ENCODE results near the gene COL4A2. TPM values are rescaled to one million over a fixed set of nuclear protein-coding genes. Genes with fewer than 3 reads are reported as not detected.
A peak's percentile ranks its signal among the peaks of the same experiment; 100 is the strongest.

COL4A2 gene
- total RNA-seq, 1 donor from 2014 or later: 1,414 TPM

DNA sequence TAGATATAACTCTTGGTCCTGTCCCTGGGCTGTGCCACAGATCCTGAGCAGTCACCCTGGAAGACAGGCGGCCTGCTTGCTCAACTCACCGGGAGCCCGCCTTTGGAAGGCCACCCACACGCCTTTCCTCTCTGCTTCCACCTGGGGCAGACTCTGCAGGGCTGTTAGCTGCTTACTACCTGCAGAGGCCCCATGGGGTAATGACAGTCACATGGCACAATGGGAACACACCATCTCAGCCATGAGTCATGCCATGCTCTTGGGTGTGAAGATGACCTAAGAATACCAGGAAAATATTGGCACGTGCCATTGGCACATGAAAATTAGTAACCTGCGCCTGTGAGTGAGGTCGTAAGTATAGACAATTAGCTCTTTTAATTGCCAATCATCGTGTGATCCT is 108.6 kb downstream of the COL4A2 start:
- no peaks in the 10 kb centered on the region for H4K20me1 ChIP-seq (ENCODE audit: insufficient read depth, low read length)
- no peaks in the 10 kb centered on the region for H3K9me3 ChIP-seq (ENCODE audit: insufficient read depth, low read depth, low read length)
- FAIRE-seq (no peak), DNase-seq (ENCODE audit: low read depth) (no peak)
- H3K36me3 ChIP-seq (ENCODE audit: insufficient read depth, low read length): peaks cover 27% of the 10 kb centered on the region
- no peak overlapping the region for H3K4me3 ChIP-seq (ENCODE audit: insufficient read depth, low read depth, low read length)
- H3K4me1 Mint-ChIP-seq (ENCODE audit: low read depth, unreplicated experiment): peaks cover 79% of the 10 kb centered on the region
- H3K4me2 ChIP-seq (ENCODE audit: low read length): no peak overlapping the region
- peak overlapping the region; percentile 3 for H3K27ac ChIP-seq (ENCODE audit: low read depth, low read length)
- peaks cover 40% of the 10 kb centered on the region for H3K79me2 ChIP-seq (ENCODE audit: insufficient read depth, low read length)
- no peak overlapping the region for H2AFZ ChIP-seq (ENCODE audit: low read depth, low read length)
- H3K36me3 Mint-ChIP-seq (ENCODE audit: low read depth, unreplicated experiment): peaks cover 45% of the 10 kb centered on the region
- H3K4me3 Mint-ChIP-seq (ENCODE audit: unreplicated experiment): no peak overlapping the region
- H3K27me3 ChIP-seq (ENCODE audit: insufficient read depth, low read length): no peaks in the 10 kb centered on the region
- no peaks in the 10 kb centered on the region for H3K9me3 Mint-ChIP-seq (ENCODE audit: unreplicated experiment)
- no peak for TF ChIP-seq EZH2 (IDR thresholded peaks at IDR 0.05; ENCODE audit: insufficient read depth, low read length)
- TF ChIP-seq, protein P1, sequence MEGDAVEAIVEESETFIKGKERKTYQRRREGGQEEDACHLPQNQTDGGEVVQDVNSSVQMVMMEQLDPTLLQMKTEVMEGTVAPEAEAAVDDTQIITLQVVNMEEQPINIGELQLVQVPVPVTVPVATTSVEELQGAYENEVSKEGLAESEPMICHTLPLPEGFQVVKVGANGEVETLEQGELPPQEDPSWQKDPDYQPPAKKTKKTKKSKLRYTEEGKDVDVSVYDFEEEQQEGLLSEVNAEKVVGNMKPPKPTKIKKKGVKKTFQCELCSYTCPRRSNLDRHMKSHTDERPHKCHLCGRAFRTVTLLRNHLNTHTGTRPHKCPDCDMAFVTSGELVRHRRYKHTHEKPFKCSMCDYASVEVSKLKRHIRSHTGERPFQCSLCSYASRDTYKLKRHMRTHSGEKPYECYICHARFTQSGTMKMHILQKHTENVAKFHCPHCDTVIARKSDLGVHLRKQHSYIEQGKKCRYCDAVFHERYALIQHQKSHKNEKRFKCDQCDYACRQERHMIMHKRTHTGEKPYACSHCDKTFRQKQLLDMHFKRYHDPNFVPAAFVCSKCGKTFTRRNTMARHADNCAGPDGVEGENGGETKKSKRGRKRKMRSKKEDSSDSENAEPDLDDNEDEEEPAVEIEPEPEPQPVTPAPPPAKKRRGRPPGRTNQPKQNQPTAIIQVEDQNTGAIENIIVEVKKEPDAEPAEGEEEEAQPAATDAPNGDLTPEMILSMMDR (IDR thresholded peaks at IDR 0.05; ENCODE audit: insufficient read depth, low read depth, low read length): no peak
- no peaks in the 10 kb centered on the region for H3K27me3 Mint-ChIP-seq (ENCODE audit: low read depth, unreplicated experiment)
- peaks cover 50% of the 10 kb centered on the region for H3K4me1 ChIP-seq (ENCODE audit: insufficient read depth, low read length)
- H3K9ac ChIP-seq (ENCODE audit: low read length): no peak overlapping the region
- H3K27ac Mint-ChIP-seq (ENCODE audit: unreplicated experiment): peak overlapping the region; percentile 35

DNA sequence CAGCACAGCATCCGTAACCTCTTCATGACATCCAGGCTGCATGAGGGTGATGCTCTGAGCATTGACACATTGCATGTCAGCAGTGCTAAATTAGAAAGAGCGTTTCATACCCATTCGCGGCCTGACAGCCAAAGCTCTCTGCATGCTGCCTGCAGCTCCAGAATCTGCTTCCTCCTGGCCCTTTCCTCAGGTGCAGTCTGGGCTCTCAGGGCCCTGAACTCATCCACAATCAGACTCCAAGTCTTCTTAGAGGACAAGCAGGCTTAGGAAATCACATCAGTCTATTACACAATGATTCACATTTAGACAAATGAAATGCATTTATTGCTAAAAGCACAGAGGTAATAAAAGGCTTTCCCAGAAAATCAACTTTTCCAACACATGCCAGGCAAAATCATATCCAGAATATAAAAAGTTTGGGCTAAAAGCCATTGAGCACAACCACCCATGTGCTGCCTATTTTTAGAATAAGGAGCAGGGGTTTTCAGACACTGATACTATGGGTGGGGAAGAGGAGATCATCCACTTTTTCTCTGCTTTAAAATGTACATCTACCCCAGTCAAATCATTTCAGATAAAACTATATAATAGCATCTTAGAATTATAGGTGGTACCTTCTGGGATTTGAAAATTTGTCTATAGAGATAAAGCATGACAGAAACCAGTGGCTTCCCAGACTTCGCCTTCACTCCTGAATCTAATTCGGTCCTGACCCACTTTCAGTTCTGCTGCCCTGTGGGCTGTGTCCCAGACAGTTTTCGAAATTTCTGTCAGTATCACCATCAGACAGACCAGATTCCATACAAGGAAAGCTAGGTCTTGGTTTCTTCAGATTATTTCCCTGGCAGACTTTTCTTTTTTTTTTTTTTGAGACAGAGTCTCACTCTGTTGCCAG is 109.3 kb downstream of the COL4A2 start:
- Mint-ChIP-seq H3K36me3 (ENCODE audit: low read depth, unreplicated experiment) (peaks cover 51% of the 10 kb centered on the region), H3K4me3 (ENCODE audit: unreplicated experiment) (no peak overlapping the region), H3K9me3 (ENCODE audit: unreplicated experiment) (no peaks in the 10 kb centered on the region), H3K27ac (ENCODE audit: unreplicated experiment) (peak overlapping the region; percentile 37), H3K27me3 (ENCODE audit: low read depth, unreplicated experiment) (no peaks in the 10 kb centered on the region), H3K4me1 (ENCODE audit: low read depth, unreplicated experiment) (peaks cover 79% of the 10 kb centered on the region)
- H4K20me1 ChIP-seq (ENCODE audit: insufficient read depth, low read length): no peaks in the 10 kb centered on the region
- peaks cover 50% of the 10 kb centered on the region for H3K4me1 ChIP-seq (ENCODE audit: insufficient read depth, low read length)
- H3K9me3 ChIP-seq (ENCODE audit: insufficient read depth, low read depth, low read length): no peaks in the 10 kb centered on the region
- H3K4me3 ChIP-seq (ENCODE audit: insufficient read depth, low read depth, low read length): no peak overlapping the region
- H3K79me2 ChIP-seq (ENCODE audit: insufficient read depth, low read length): peaks cover 38% of the 10 kb centered on the region
- H3K9ac ChIP-seq (ENCODE audit: low read length): no peak overlapping the region
- no peak overlapping the region for H3K27ac ChIP-seq (ENCODE audit: low read depth, low read length)
- H2AFZ ChIP-seq (ENCODE audit: low read depth, low read length): no peak overlapping the region
- FAIRE-seq (no peak), DNase-seq (ENCODE audit: low read depth) (no peak)
- TF ChIP-seq, protein P1 (IDR thresholded peaks at IDR 0.05; ENCODE audit: insufficient read depth, low read depth, low read length): no peak
- TF ChIP-seq EZH2 (IDR thresholded peaks at IDR 0.05; ENCODE audit: insufficient read depth, low read length): no peak
- peaks cover 31% of the 10 kb centered on the region for H3K36me3 ChIP-seq (ENCODE audit: insufficient read depth, low read length)
- no peaks in the 10 kb centered on the region for H3K27me3 ChIP-seq (ENCODE audit: insufficient read depth, low read length)
- no peak overlapping the region for H3K4me2 ChIP-seq (ENCODE audit: low read length)

DNA sequence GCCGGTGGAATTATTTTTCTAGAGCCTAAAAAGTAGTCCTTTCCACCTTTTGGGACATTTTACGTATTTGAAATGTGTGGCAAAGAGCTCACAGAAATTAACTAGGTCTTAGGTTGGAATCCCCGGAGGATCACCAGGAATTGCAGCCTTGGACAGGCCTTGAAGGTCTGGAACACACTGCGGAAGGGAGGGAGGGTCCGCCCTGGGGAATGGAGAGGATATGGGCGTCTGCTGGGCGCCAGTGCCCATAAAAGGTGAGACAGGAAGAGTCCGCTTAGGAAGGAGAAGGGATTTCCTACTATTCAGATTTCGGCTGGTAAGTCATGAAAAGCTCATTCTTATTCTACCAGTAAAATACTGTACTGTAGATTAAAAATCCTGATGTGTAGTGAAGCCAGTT is 111.9 kb downstream of the COL4A2 start:
- Histone ChIP-seq H3K36me3 (ENCODE audit: insufficient read depth, low read length) (peaks cover 31% of the 10 kb centered on the region), H3K27me3 (ENCODE audit: insufficient read depth, low read length) (no peaks in the 10 kb centered on the region), H2AFZ (ENCODE audit: low read depth, low read length) (no peak overlapping the region), H3K27ac (ENCODE audit: low read depth, low read length) (peak overlapping the region; percentile 78), H4K20me1 (ENCODE audit: insufficient read depth, low read length) (peaks cover 4% of the 10 kb centered on the region), H3K79me2 (ENCODE audit: insufficient read depth, low read length) (peaks cover 24% of the 10 kb centered on the region), H3K4me3 (ENCODE audit: insufficient read depth, low read depth, low read length) (no peak overlapping the region), H3K9ac (ENCODE audit: low read length) (peak overlapping the region; percentile 54), H3K4me2 (ENCODE audit: low read length) (peak overlapping the region; percentile 30), H3K9me3 (ENCODE audit: insufficient read depth, low read depth, low read length) (no peaks in the 10 kb centered on the region), H3K4me1 (ENCODE audit: insufficient read depth, low read length) (peaks cover 44% of the 10 kb centered on the region)
- H3K36me3 Mint-ChIP-seq (ENCODE audit: low read depth, unreplicated experiment): peaks cover 47% of the 10 kb centered on the region
- H3K9me3 Mint-ChIP-seq (ENCODE audit: unreplicated experiment): no peaks in the 10 kb centered on the region
- no peak for FAIRE-seq
- DNase-seq (ENCODE audit: low read depth): no peak
- peaks cover 82% of the 10 kb centered on the region for H3K4me1 Mint-ChIP-seq (ENCODE audit: low read depth, unreplicated experiment)
- TF ChIP-seq, protein P1 (IDR thresholded peaks at IDR 0.05; ENCODE audit: insufficient read depth, low read depth, low read length): no peak
- no peak for TF ChIP-seq EZH2 (IDR thresholded peaks at IDR 0.05; ENCODE audit: insufficient read depth, low read length)
- H3K27me3 Mint-ChIP-seq (ENCODE audit: low read depth, unreplicated experiment): no peaks in the 10 kb centered on the region
- H3K4me3 Mint-ChIP-seq (ENCODE audit: unreplicated experiment): no peak overlapping the region
- H3K27ac Mint-ChIP-seq (ENCODE audit: unreplicated experiment): peak overlapping the region; percentile 96

Measured in astrocyte (in vitro differentiated cells and primary cell).